Mesothelial cell of epicardium (in vitro differentiated cells): ENCODE results near the gene KLK2. TPM values are rescaled to one million over a fixed set of nuclear protein-coding genes. Genes with fewer than 3 reads are reported as not detected.

Experiments used
- DNase-seq, 2 experiments: peaks; one replicate each; pipeline ENCODE4 v3.0.0; 2021; ENCODE audit warnings: low spot score in 2 of 2; ENCODE audit not compliant: unreplicated experiment in 2 of 2
- H3K27ac Mint-ChIP-seq: 2 replicates; pipeline ENCODE4 v1.8.0; 2021; ENCODE audit warnings: mixed read lengths
- H3K27me3 Mint-ChIP-seq: 2 replicates; pipeline ENCODE4 v1.8.0; 2021; ENCODE audit warnings: low read depth, mixed read lengths
- H3K36me3 Mint-ChIP-seq: 2 replicates; pipeline ENCODE4 v1.8.0; 2021; ENCODE audit warnings: mixed read lengths
- H3K4me1 Mint-ChIP-seq: 2 replicates; pipeline ENCODE4 v1.8.0; 2021; ENCODE audit warnings: mixed read lengths
- H3K4me3 Mint-ChIP-seq: 2 replicates; pipeline ENCODE4 v1.8.0; 2021; ENCODE audit warnings: mild to moderate bottlenecking, moderate library complexity, mixed read lengths
- H3K9me3 Mint-ChIP-seq: 2 replicates; pipeline ENCODE4 v1.8.0; 2021; ENCODE audit warnings: mixed read lengths
- CTCF ChIP-seq: fragments of 200-600 bp; sonication (generic); IDR thresholded peaks from one replicate; pipeline ENCODE4 v1.5.0; 2021; ENCODE audit warnings: antibody characterized with exemption; ENCODE audit not compliant: unreplicated experiment
- total RNA-seq: library from RNA; stranded (reverse); gene quantifications from 3 replicates; pipeline ENCODE4 v1.2.1, GENCODE V29; 2021

KLK2 gene
- total RNA-seq, 1 donor from 2014 or later: not detected

GRCh38 chr19:50854636-50855410, 18.4 kb upstream of the KLK2 start, which contains the start of gene KLK3:
Gene KLK3, plus strand, starts transcription at chr19:50854915. Its CDS starts 41 bp downstream, at chr19:50854956.
- no peak for DNase-seq
- Mint-ChIP-seq H3K4me1 (peaks cover 5% of the 10 kb centered on the region), H3K36me3 (no peaks in the 10 kb centered on the region), H3K27me3 (peaks cover 78% of the 10 kb centered on the region), H3K4me3 (no peak within 1 kb of the TSS), H3K9me3 (no peaks in the 10 kb centered on the region), H3K27ac (no peak within 1 kb of the TSS)
- TF ChIP-seq CTCF: no peak

- Mint-ChIP-seq H3K36me3 (no peaks in the 10 kb centered on the region), H3K4me1 (peaks cover 5% of the 10 kb centered on the region), H3K4me3 (no peak overlapping the region), H3K9me3 (no peaks in the 10 kb centered on the region), H3K27me3 (peaks cover 82% of the 10 kb centered on the region), H3K27ac (no peak overlapping the region)
- no peak for DNase-seq
- TF ChIP-seq CTCF: no peak
These were observed 15.9 kb upstream of the KLK2 start for GRCh38 chr19:50857366-50857765.

- Mint-ChIP-seq H3K9me3 (no peaks in the 10 kb centered on the region), H3K4me1 (peaks cover 5% of the 10 kb centered on the region), H3K36me3 (no peaks in the 10 kb centered on the region), H3K27ac (no peak overlapping the region), H3K27me3 (peaks cover 87% of the 10 kb centered on the region), H3K4me3 (no peak overlapping the region)
- DNase-seq: no peak
- TF ChIP-seq CTCF: no peak
These were observed 14.4 kb upstream of the KLK2 start for GRCh38 chr19:50858886-50859285.

GRCh38 chr19:50859849-50860248, 13.4 kb upstream of the KLK2 start:
- Mint-ChIP-seq H3K9me3 (no peaks in the 10 kb centered on the region), H3K27me3 (peaks cover 88% of the 10 kb centered on the region), H3K4me3 (no peak overlapping the region), H3K27ac (no peak overlapping the region), H3K36me3 (no peaks in the 10 kb centered on the region), H3K4me1 (peaks cover 5% of the 10 kb centered on the region)
- TF ChIP-seq CTCF: no peak
- DNase-seq: no peak

GRCh38 chr19:50861010-50861409, 12.2 kb upstream of the KLK2 start:
- Mint-ChIP-seq H3K4me1 (peaks cover 5% of the 10 kb centered on the region), H3K27me3 (peaks cover 87% of the 10 kb centered on the region), H3K36me3 (no peaks in the 10 kb centered on the region), H3K4me3 (no peak overlapping the region), H3K9me3 (no peaks in the 10 kb centered on the region), H3K27ac (no peak overlapping the region)
- no peak for DNase-seq
- TF ChIP-seq CTCF: no peak
